Measurements from ENCODE around the gene LRRC8B. TPM values are rescaled to one million over a fixed set of nuclear protein-coding genes. Genes with fewer than 3 reads are reported as not detected.

LRRC8B gene
- total and polyA plus RNA-seq, 9 of the 15 experiments (the other 6 are each of a cell fraction or from before 2014, with no cell fraction given): 4.3 to 43.7 (median 14.4) TPM

DNA sequence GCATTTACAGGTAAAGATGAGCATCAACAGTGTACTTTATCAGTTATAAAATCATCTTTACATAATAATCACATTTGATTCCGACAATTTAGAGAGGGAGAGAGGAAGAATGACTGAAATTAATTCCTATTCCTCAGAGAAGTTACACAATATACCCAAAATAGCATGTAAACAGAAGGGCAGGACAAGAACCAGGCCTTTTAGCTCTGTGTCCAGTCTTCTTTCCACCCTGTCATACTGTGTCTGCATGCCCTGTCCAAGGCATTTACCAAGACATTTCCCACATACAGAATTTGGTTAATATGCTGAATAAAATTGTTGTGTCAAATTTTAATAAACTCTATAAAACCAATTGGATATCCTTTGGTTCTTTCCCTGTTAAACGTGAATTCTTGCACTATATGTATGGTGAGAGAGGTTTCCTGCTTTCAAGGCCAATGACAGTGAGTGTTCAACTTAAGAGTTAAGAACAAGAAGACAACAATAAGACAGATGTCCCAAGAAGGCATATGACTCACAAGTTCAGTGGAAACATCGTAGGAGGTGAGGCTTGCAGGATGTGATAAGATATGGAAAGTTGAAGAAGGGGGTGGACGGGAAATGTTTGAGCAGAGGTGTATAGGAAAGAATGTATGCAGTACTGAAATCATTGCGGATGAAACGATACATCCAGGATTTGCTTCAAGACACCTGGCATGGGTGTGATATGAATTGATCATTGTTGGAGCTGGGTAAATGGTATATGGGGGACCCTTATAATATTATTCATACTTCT, 20.8 kb downstream of the LRRC8B start (continued):
- TF ChIP-seq, protein P1, sequence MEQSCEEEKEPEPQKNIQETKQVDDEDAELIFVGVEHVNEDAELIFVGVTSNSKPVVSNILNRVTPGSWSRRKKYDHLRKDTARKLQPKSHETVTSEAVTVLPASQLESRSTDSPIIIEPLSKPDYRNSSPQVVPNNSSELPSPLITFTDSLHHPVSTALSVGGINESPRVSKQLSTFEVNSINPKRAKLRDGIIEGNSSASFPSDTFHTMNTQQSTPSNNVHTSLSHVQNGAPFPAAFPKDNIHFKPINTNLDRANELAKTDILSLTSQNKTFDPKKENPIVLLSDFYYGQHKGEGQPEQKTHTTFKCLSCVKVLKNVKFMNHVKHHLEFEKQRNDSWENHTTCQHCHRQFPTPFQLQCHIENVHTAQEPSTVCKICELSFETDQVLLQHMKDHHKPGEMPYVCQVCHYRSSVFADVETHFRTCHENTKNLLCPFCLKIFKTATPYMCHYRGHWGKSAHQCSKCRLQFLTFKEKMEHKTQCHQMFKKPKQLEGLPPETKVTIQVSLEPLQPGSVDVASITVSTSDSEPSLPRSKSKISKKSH (CRISPR knock-in tag; IDR thresholded peaks at IDR 0.05): no peak
- TF ChIP-seq KHSRP (IDR thresholded peaks at IDR 0.05) (peak; percentile 87), SRSF7 (optimal IDR thresholded peaks at IDR 0.05; ENCODE audit: low read depth, low read length) (no peak), ZNF586 (CRISPR knock-in tag; conservative IDR thresholded peaks at IDR 0.05) (no peak), GABPA (tag; conservative IDR thresholded peaks at IDR 0.05; ENCODE audit: low read depth) (peak; percentile 59), ELF1 (tag; IDR thresholded peaks at IDR 0.05) (no peak), KAT8 (IDR thresholded peaks at IDR 0.05; ENCODE audit: low read depth) (no peak), EHMT2 (IDR thresholded peaks at IDR 0.05) (peak; percentile 92), STAT5B (CRISPR knock-in tag; IDR thresholded peaks at IDR 0.05) (no peak), RFX5 (IDR thresholded peaks at IDR 0.05; ENCODE audit: low read depth, low read length) (no peak)
- TF ChIP-seq, protein P2, sequence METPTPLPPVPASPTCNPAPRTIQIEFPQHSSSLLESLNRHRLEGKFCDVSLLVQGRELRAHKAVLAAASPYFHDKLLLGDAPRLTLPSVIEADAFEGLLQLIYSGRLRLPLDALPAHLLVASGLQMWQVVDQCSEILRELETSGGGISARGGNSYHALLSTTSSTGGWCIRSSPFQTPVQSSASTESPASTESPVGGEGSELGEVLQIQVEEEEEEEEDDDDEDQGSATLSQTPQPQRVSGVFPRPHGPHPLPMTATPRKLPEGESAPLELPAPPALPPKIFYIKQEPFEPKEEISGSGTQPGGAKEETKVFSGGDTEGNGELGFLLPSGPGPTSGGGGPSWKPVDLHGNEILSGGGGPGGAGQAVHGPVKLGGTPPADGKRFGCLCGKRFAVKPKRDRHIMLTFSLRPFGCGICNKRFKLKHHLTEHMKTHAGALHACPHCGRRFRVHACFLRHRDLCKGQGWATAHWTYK (CRISPR knock-in tag; IDR thresholded peaks at IDR 0.05): peak; percentile 87
- TF ChIP-seq, protein P3, sequence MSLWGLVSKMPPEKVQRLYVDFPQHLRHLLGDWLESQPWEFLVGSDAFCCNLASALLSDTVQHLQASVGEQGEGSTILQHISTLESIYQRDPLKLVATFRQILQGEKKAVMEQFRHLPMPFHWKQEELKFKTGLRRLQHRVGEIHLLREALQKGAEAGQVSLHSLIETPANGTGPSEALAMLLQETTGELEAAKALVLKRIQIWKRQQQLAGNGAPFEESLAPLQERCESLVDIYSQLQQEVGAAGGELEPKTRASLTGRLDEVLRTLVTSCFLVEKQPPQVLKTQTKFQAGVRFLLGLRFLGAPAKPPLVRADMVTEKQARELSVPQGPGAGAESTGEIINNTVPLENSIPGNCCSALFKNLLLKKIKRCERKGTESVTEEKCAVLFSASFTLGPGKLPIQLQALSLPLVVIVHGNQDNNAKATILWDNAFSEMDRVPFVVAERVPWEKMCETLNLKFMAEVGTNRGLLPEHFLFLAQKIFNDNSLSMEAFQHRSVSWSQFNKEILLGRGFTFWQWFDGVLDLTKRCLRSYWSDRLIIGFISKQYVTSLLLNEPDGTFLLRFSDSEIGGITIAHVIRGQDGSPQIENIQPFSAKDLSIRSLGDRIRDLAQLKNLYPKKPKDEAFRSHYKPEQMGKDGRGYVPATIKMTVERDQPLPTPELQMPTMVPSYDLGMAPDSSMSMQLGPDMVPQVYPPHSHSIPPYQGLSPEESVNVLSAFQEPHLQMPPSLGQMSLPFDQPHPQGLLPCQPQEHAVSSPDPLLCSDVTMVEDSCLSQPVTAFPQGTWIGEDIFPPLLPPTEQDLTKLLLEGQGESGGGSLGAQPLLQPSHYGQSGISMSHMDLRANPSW (CRISPR knock-in tag; IDR thresholded peaks at IDR 0.05): no peak
- TF ChIP-seq, protein P4, sequence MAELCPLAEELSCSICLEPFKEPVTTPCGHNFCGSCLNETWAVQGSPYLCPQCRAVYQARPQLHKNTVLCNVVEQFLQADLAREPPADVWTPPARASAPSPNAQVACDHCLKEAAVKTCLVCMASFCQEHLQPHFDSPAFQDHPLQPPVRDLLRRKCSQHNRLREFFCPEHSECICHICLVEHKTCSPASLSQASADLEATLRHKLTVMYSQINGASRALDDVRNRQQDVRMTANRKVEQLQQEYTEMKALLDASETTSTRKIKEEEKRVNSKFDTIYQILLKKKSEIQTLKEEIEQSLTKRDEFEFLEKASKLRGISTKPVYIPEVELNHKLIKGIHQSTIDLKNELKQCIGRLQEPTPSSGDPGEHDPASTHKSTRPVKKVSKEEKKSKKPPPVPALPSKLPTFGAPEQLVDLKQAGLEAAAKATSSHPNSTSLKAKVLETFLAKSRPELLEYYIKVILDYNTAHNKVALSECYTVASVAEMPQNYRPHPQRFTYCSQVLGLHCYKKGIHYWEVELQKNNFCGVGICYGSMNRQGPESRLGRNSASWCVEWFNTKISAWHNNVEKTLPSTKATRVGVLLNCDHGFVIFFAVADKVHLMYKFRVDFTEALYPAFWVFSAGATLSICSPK (IDR thresholded peaks at IDR 0.05; ENCODE audit: borderline replicate concordance): no peak
- TF ChIP-seq, protein P5, sequence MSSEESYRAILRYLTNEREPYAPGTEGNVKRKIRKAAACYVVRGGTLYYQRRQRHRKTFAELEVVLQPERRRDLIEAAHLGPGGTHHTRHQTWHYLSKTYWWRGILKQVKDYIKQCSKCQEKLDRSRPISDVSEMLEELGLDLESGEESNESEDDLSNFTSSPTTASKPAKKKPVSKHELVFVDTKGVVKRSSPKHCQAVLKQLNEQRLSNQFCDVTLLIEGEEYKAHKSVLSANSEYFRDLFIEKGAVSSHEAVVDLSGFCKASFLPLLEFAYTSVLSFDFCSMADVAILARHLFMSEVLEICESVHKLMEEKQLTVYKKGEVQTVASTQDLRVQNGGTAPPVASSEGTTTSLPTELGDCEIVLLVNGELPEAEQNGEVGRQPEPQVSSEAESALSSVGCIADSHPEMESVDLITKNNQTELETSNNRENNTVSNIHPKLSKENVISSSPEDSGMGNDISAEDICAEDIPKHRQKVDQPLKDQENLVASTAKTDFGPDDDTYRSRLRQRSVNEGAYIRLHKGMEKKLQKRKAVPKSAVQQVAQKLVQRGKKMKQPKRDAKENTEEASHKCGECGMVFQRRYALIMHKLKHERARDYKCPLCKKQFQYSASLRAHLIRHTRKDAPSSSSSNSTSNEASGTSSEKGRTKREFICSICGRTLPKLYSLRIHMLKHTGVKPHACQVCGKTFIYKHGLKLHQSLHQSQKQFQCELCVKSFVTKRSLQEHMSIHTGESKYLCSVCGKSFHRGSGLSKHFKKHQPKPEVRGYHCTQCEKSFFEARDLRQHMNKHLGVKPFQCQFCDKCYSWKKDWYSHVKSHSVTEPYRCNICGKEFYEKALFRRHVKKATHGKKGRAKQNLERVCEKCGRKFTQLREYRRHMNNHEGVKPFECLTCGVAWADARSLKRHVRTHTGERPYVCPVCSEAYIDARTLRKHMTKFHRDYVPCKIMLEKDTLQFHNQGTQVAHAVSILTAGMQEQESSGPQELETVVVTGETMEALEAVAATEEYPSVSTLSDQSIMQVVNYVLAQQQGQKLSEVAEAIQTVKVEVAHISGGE (CRISPR knock-in tag; IDR thresholded peaks at IDR 0.05): peak in 1 of 3 experiments; percentile 63; a peak in 1 of 6 replicates
